OCI-LY1 (cell line): Measurements from ENCODE around the gene NUP214.

Experiments
- H2AFZ ChIP-seq: fragments of 200-600 bp; sonication (generic), shearing (Covaris generic); 2 replicates; pipeline ENCODE4 v1.6.0; 2014; ENCODE audit warnings: antibody characterized with exemption, mild to moderate bottlenecking, low read length
- H3F3A ChIP-seq: fragments of 200-600 bp; sonication (generic), shearing (Covaris generic); 2 replicates; pipeline ENCODE4 v1.6.0; 2014; ENCODE audit warnings: mild to moderate bottlenecking, antibody characterized with exemption, low read length, moderate library complexity; ENCODE audit not compliant: insufficient read depth
- H3K27ac ChIP-seq: fragments of 200-600 bp; sonication (generic); 2 replicates; pipeline ENCODE4 v1.5.1; 2014; ENCODE audit warnings: low read length, mixed run types, mild to moderate bottlenecking, low read depth; ENCODE audit not compliant: poor library complexity, severe bottlenecking
- H3K27me3 ChIP-seq: fragments of 200-600 bp; sonication (generic); 2 replicates; pipeline ENCODE4 v1.6.0; 2014; ENCODE audit warnings: antibody characterized with exemption, mild to moderate bottlenecking, low read length, moderate library complexity; ENCODE audit not compliant: insufficient read depth
- H3K36me3 ChIP-seq: fragments of 200-600 bp; sonication (generic); 2 replicates; pipeline ENCODE4 v1.6.1; 2014; ENCODE audit warnings: mild to moderate bottlenecking, antibody characterized with exemption, low read length, moderate library complexity, mixed read lengths; ENCODE audit not compliant: insufficient read depth
- H3K4me1 ChIP-seq: fragments of 200-600 bp; sonication (generic); 2 replicates; pipeline ENCODE4 v1.5.1; 2014; ENCODE audit warnings: mild to moderate bottlenecking, low read length, moderate library complexity; ENCODE audit not compliant: insufficient read depth, severe bottlenecking
- H3K4me2 ChIP-seq: fragments of 200-600 bp; sonication (generic), shearing (Covaris generic); 2 replicates; pipeline ENCODE4 v1.6.1; 2014; ENCODE audit warnings: low read length
- H3K4me3 ChIP-seq: fragments of 200-600 bp; sonication (generic); 2 replicates; pipeline ENCODE4 v1.5.1; 2014; ENCODE audit warnings: low read length, low read depth, mild to moderate bottlenecking, mixed read lengths; ENCODE audit not compliant: poor library complexity, severe bottlenecking
- H3K79me2 ChIP-seq: fragments of 200-600 bp; shearing (Covaris generic); 2 replicates; pipeline ENCODE4 v1.6.1; 2016; ENCODE audit warnings: mixed run types, low read length, mixed read lengths; ENCODE audit not compliant: insufficient read depth
- H3K9ac ChIP-seq: fragments of 200-600 bp; sonication (generic), shearing (Covaris generic); 2 replicates; pipeline ENCODE4 v1.6.1; 2014; ENCODE audit warnings: mild to moderate bottlenecking, low read length, mixed read lengths
- H3K9me2 ChIP-seq: fragments of 200-600 bp; sonication (generic), shearing (Covaris generic); 2 replicates; pipeline ENCODE4 v1.6.1; 2014; ENCODE audit warnings: low read depth, mild to moderate bottlenecking, low read length, mixed read lengths
- H3K9me3 ChIP-seq: fragments of 200-600 bp; shearing (Covaris generic); 2 replicates; pipeline ENCODE4 v1.6.1; 2014; ENCODE audit warnings: low read length, mixed read lengths
- H4K20me1 ChIP-seq: fragments of 200-600 bp; sonication (generic), shearing (Covaris generic); 2 replicates; pipeline ENCODE4 v1.6.0; 2016; ENCODE audit warnings: mild to moderate bottlenecking, low read length; ENCODE audit not compliant: insufficient read depth
- CTCF ChIP-seq: fragments of 200-600 bp; sonication (generic), shearing (Covaris generic); IDR thresholded peaks from 2 replicates; pipeline ENCODE4 v1.5.1; 2017; ENCODE audit warnings: mild to moderate bottlenecking, antibody characterized with exemption, low read length, moderate library complexity, mixed read lengths
- EZH2 ChIP-seq: fragments of 200-600 bp; sonication (generic), shearing (Covaris generic); IDR thresholded peaks from 2 replicates; pipeline ENCODE4 v1.8.0; 2017; ENCODE audit warnings: borderline replicate concordance, mixed run types, mild to moderate bottlenecking, antibody characterized with exemption, low read length, moderate library complexity, mixed read lengths

NUP214 gene

DNA sequence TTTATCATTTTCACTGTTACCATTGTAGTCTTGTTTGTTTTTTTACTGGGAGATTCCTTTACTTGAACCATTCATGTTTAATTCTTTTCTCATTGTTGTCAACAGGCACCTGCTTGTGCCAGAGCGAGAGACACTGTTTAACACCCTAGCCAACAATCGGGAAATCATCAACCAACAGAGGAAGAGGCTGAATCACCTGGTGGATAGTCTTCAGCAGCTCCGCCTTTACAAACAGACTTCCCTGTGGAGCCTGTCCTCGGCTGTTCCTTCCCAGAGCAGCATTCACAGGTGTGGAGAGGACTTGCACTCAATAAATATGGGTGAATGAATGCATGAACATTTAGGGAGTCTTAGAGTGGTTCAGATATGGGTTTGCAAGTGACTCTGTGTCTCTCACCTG, 37.5 kb downstream of the NUP214 start:
- Histone ChIP-seq H2AFZ (no peak overlapping the region), H3K9me3 (no peaks in the 10 kb centered on the region), H3K9ac (no peak overlapping the region), H3K79me2 (no peaks in the 10 kb centered on the region), H3K36me3 (peaks cover 81% of the 10 kb centered on the region), H3K4me3 (no peak overlapping the region), H3K27me3 (no peaks in the 10 kb centered on the region), H3K9me2 (no peaks in the 10 kb centered on the region), H3K4me2 (no peak overlapping the region), H3K4me1 (no peaks in the 10 kb centered on the region), H3F3A (no peaks in the 10 kb centered on the region), H4K20me1 (no peaks in the 10 kb centered on the region), H3K27ac (no peak overlapping the region)
- TF ChIP-seq EZH2, result no peak
- no peak for TF ChIP-seq CTCF

DNA sequence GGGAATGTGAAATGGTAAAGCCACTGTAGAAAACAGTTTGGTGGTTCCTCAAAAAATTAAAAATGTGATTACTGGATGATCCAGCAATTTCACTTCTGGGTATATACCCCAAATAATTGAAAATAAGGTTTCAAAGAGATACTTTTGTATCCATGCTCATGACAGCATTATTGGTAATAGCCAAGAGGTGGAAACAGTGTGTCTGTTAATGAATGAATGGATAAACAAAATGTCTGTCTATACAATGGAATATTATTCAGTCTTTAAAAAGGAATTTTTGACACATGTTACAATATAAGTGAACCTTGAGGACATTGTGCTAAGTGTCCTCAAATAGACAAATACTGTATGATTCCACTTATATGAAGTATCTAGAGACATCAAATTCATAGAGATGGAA, 40.1 kb downstream of the NUP214 start:
- no peaks in the 10 kb centered on the region for H3K4me1 ChIP-seq

GRCh38 chr9:131167146-131167692, 41.8 kb downstream of the NUP214 start:
- H3K4me3 ChIP-seq, result no peak overlapping the region
- H3K4me1 ChIP-seq, result no peaks in the 10 kb centered on the region
- no peaks in the 10 kb centered on the region for H3F3A ChIP-seq
- H2AFZ ChIP-seq, result no peak overlapping the region
- no peak overlapping the region for H3K4me2 ChIP-seq
- H3K9ac ChIP-seq, result no peak overlapping the region
- H3K9me2 ChIP-seq, result no peaks in the 10 kb centered on the region
- no peak overlapping the region for H3K27ac ChIP-seq
- H3K27me3 ChIP-seq, result no peaks in the 10 kb centered on the region
- TF ChIP-seq CTCF (no peak), EZH2 (no peak)
- no peaks in the 10 kb centered on the region for H3K9me3 ChIP-seq
- H3K79me2 ChIP-seq, result no peaks in the 10 kb centered on the region
- H4K20me1 ChIP-seq, result no peaks in the 10 kb centered on the region
- peaks cover 66% of the 10 kb centered on the region for H3K36me3 ChIP-seq

More for the DNA sequence above, 40.1 kb downstream of the NUP214 start:
- no peaks in the 10 kb centered on the region for H3F3A ChIP-seq
- no peaks in the 10 kb centered on the region for H3K79me2 ChIP-seq
- no peak overlapping the region for H3K27ac ChIP-seq
- no peak overlapping the region for H3K4me3 ChIP-seq
- H3K27me3 ChIP-seq, result no peaks in the 10 kb centered on the region
- TF ChIP-seq CTCF, result no peak
- no peak for TF ChIP-seq EZH2
- H3K9me2 ChIP-seq, result no peaks in the 10 kb centered on the region
- no peak overlapping the region for H3K4me2 ChIP-seq
- H3K36me3 ChIP-seq, result peaks cover 73% of the 10 kb centered on the region
- no peak overlapping the region for H3K9ac ChIP-seq
- no peaks in the 10 kb centered on the region for H3K9me3 ChIP-seq
- H4K20me1 ChIP-seq, result no peaks in the 10 kb centered on the region
- H2AFZ ChIP-seq, result no peak overlapping the region
